Nucleus accumbens (tissue), 56 donors: ENCODE data around the gene OR51E1.

Experiments
- DNase-seq, 56 donors: peaks; one replicate each; lab custom pipeline; 2025; lab: John Stamatoyannopoulos, UW

The OR51E1 gene

GRCh38 chr11:4704790-4705334 lies 61.1 kb downstream of the OR51E1 start:
- no peak for DNase-seq
